BE2C (cell line): ENCODE measurements around the gene MED23.

Experiments
- DNase-seq: peaks from one replicate; pipeline ENCODE4 v3.0.0-alpha.2; 2020
- H3K27me3 ChIP-seq: fragments of 250-450 bp; sonication (Bioruptor Pico); 2 replicates; pipeline ENCODE4 v1.5.1; 2020; ENCODE audit warnings: mild to moderate bottlenecking
- H3K36me3 ChIP-seq: fragments of 250-450 bp; sonication (Bioruptor Pico); 2 replicates; pipeline ENCODE4 v1.5.1; 2020; ENCODE audit warnings: mild to moderate bottlenecking
- H3K4me1 ChIP-seq: fragments of 250-450 bp; sonication (Bioruptor Pico); 2 replicates; pipeline ENCODE4 v1.5.1; 2020
- H3K4me3 ChIP-seq: 2 replicates; pipeline ENCODE4 v1.5.1; 2011; ENCODE audit warnings: low read depth, low read length
- H3K9me3 ChIP-seq: fragments of 250-450 bp; sonication (Bioruptor Pico); 2 replicates; pipeline ENCODE4 v1.5.1; 2020
- CTCF ChIP-seq: IDR thresholded peaks from 2 replicates; pipeline ENCODE4 v1.5.1; 2012; ENCODE audit warnings: mild to moderate bottlenecking, low read depth, low read length

The MED23 gene

DNA sequence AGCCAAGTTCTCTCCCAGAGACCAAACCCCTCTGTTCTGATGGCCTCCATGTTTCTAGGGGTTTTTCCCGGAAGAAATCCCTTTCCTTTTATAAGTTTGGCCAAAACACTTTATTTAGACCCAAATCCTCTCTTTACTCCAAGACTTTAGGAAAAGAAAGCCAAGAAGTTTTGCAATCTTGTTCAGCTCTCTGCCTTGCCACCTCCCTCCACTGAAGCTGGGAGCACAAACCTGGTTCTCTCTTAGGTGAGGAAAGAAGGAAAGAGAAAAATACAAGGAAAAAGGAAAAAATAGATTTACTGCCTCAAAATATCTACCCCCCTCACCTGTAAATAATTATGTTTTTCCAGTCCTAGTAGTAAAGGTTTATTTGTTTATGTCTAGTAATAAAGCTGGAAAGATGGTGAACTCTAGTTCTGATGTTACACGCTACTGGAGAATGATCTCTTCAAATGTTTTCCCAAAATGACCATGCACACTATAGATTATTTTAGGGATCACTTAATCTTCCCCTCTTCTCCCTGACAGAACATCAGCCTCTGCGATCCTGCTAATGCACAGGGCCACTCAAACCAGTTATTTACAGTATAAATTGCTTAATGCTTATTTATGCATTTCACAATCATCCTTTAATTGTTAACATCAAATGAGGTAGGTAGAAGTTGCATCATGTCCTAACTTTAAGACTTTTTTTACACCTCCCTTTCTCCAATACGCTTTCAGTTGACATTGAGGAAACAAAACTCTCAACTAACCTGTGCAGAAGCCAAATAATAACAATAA is 65.9 kb downstream of the MED23 start:
- Histone ChIP-seq H3K36me3 (no peaks in the 10 kb centered on the region), H3K4me1 (no peaks in the 10 kb centered on the region), H3K4me3 (no peak overlapping the region), H3K9me3 (no peaks in the 10 kb centered on the region), H3K27me3 (no peaks in the 10 kb centered on the region)
- TF ChIP-seq CTCF = no peak
- DNase-seq = no peak

- TF ChIP-seq CTCF = no peak
- no peaks in the 10 kb centered on the region for H3K27me3 ChIP-seq
- H3K4me3 ChIP-seq = no peak overlapping the region
- no peak for DNase-seq
- no peaks in the 10 kb centered on the region for H3K9me3 ChIP-seq
- H3K36me3 ChIP-seq = no peaks in the 10 kb centered on the region
- H3K4me1 ChIP-seq = no peaks in the 10 kb centered on the region
These were observed 69.1 kb downstream of the MED23 start for GRCh38 chr6:131558922-131559321.

DNA sequence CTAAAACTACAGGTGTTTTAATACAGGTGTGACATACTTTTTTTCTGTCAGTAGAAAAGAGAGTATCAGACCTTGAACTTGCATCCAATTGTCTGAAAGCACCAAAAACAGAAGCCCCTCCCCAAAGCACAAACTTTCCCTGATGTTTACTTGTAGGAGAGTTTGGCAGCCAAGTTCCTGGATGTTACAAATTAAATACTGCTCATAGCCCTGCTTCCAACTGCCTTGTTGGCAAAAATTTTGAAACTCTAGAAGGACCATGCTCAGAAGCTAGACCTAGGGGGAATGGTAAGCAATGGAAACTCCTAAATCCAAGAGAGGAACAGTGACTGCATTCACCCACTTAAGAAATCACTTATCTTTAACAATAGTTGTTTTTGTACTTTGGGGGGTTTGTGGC is 72.0 kb downstream of the MED23 start:
- H3K9me3 ChIP-seq = no peaks in the 10 kb centered on the region
- H3K36me3 ChIP-seq = no peaks in the 10 kb centered on the region
- no peak for DNase-seq
- H3K27me3 ChIP-seq = no peaks in the 10 kb centered on the region
- H3K4me3 ChIP-seq = no peak overlapping the region
- no peak for TF ChIP-seq CTCF
- no peaks in the 10 kb centered on the region for H3K4me1 ChIP-seq

DNA sequence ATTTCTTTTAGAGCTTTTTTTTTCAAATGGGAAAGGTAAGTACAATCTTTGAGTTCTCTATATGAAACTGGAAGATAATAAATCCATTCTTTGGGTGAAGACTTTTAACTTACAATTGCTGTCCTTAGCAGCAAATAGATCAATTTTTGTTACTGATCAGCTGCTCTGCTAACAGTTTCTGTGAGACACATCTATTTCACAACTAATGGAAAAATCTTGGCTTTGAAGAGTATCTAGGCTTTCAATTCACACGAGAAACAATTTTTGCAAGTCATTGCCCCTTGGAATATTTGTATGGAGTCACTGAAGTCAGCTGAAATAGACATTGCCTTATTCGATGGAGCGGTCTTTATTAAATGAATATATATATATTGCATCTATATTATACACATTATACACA is 75.5 kb downstream of the MED23 start:
- TF ChIP-seq CTCF = no peak
- no peaks in the 10 kb centered on the region for H3K9me3 ChIP-seq
- H3K4me1 ChIP-seq = no peaks in the 10 kb centered on the region
- H3K36me3 ChIP-seq = no peaks in the 10 kb centered on the region
- no peaks in the 10 kb centered on the region for H3K27me3 ChIP-seq
- DNase-seq = no peak
- no peak overlapping the region for H3K4me3 ChIP-seq

- H3K27me3 ChIP-seq = no peaks in the 10 kb centered on the region
- H3K4me1 ChIP-seq = no peaks in the 10 kb centered on the region
- TF ChIP-seq CTCF = no peak
- H3K4me3 ChIP-seq = no peak overlapping the region
- H3K36me3 ChIP-seq = no peaks in the 10 kb centered on the region
- no peaks in the 10 kb centered on the region for H3K9me3 ChIP-seq
- DNase-seq = no peak
These were observed 76.1 kb downstream of the MED23 start for GRCh38 chr6:131551902-131552301.

GRCh38 chr6:131549811-131550210 is 78.2 kb downstream of the MED23 start:
- H3K9me3 ChIP-seq = no peaks in the 10 kb centered on the region
- no peak for TF ChIP-seq CTCF
- no peak for DNase-seq
- H3K4me1 ChIP-seq = no peaks in the 10 kb centered on the region
- no peaks in the 10 kb centered on the region for H3K36me3 ChIP-seq
- H3K4me3 ChIP-seq = no peak overlapping the region
- no peaks in the 10 kb centered on the region for H3K27me3 ChIP-seq
